GM19238 (cell line): ENCODE results near the gene KCNH6.

Experiments
- DNase-seq: peaks from one replicate; pipeline ENCODE4 v3.0.0; 2011; ENCODE audit warnings: low spot score; ENCODE audit not compliant: insufficient read length

KCNH6 gene

GRCh38 chr17:63534078-63534570 is 11.0 kb downstream of the KCNH6 start:
- DNase-seq = no peak

- DNase-seq = no peak
Observed at GRCh38 chr17:63534816-63535455, 11.8 kb downstream of the KCNH6 start.

GRCh38 chr17:63535640-63536039 is 12.5 kb downstream of the KCNH6 start:
- no peak for DNase-seq

GRCh38 chr17:63537001-63537400 is 13.8 kb downstream of the KCNH6 start:
- DNase-seq = no peak

- no peak for DNase-seq
Observed at GRCh38 chr17:63537991-63538692, 15.0 kb downstream of the KCNH6 start.

GRCh38 chr17:63538693-63539595 is 15.8 kb downstream of the KCNH6 start:
- no peak for DNase-seq

- no peak for DNase-seq
Observed at GRCh38 chr17:63540590-63540989, 17.4 kb downstream of the KCNH6 start.

- no peak for DNase-seq
Observed at GRCh38 chr17:63542218-63542545, 19.0 kb downstream of the KCNH6 start.

- no peak for DNase-seq
Observed at GRCh38 chr17:63542942-63543821, 20.0 kb downstream of the KCNH6 start.

GRCh38 chr17:63543822-63544420 is 20.8 kb downstream of the KCNH6 start:
- no peak for DNase-seq

- no peak for DNase-seq
Observed at GRCh38 chr17:63544467-63545301, 21.5 kb downstream of the KCNH6 start.

GRCh38 chr17:63546308-63547082 is 23.3 kb downstream of the KCNH6 start:
- no peak for DNase-seq

- DNase-seq = no peak
Observed at GRCh38 chr17:63547083-63547523, 23.9 kb downstream of the KCNH6 start.

GRCh38 chr17:63549289-63549945 is 26.3 kb downstream of the KCNH6 start:
- no peak for DNase-seq

- peak; percentile 98 for DNase-seq
Observed at GRCh38 chr17:63549946-63550816, 27.0 kb downstream of the KCNH6 start, which contains the start of gene DCAF7. DCAF7 (plus strand) TSS chr17:63550477; CDS start chr17:63550678, 201 bp downstream.

- DNase-seq = no peak
Observed at GRCh38 chr17:63550817-63551639, 27.9 kb downstream of the KCNH6 start.
